ENCODE data around the gene MEST. TPM values are rescaled to one million over a fixed set of nuclear protein-coding genes. Genes with fewer than 3 reads are reported as not detected.
A peak's percentile ranks its signal among the peaks of the same experiment; 100 is the strongest.

The MEST gene
- total and polyA plus RNA-seq, 2 of the 13 experiments (the other 11 are each of a cell fraction or from before 2014, with no cell fraction given): 49.5 to 54.6 TPM

- TF ChIP-seq RFX5 (IDR thresholded peaks at IDR 0.05; ENCODE audit: low read depth, low read length) (no peak), ZBTB25 (CRISPR knock-in tag; IDR thresholded peaks at IDR 0.05) (no peak), TMF1 (CRISPR knock-in tag; IDR thresholded peaks at IDR 0.05; ENCODE audit: low read depth) (peak; percentile 43; the same call in 1 of the 2 replicates), PAX8 (CRISPR knock-in tag; IDR thresholded peaks at IDR 0.05; ENCODE audit: borderline replicate concordance) (0 out of 2 replicates have a peak, but pooled peaks have one; percentile 20), KDM3A (CRISPR knock-in tag; IDR thresholded peaks at IDR 0.05; ENCODE audit: low read depth) (peak; percentile 72), NR2F1 (CRISPR knock-in tag; IDR thresholded peaks at IDR 0.05) (no peak), ZNF136 (CRISPR knock-in tag; IDR thresholded peaks at IDR 0.05; ENCODE audit: low read depth) (0 out of 2 replicates have a peak, but pooled peaks have one; percentile 75), BCL3 (CRISPR knock-in tag; IDR thresholded peaks at IDR 0.05) (peak; percentile 63), SATB2 (CRISPR knock-in tag; IDR thresholded peaks at IDR 0.05) (0 out of 2 replicates have a peak, but pooled peaks have one; percentile 20), MBNL3 (CRISPR knock-in tag; conservative IDR thresholded peaks at IDR 0.05) (no peak), ZFP41 (CRISPR knock-in tag; IDR thresholded peaks at IDR 0.05; ENCODE audit: borderline replicate concordance) (peak; percentile 85; the same call in 1 of the 2 replicates), RXRA (CRISPR knock-in tag; IDR thresholded peaks at IDR 0.05) (peak; percentile 19; the same call in 1 of the 2 replicates), STAT6 (CRISPR knock-in tag; IDR thresholded peaks at IDR 0.05; ENCODE audit: borderline replicate concordance) (no peak), ZNF331 (CRISPR knock-in tag; IDR thresholded peaks at IDR 0.05) (peak; percentile 89), POGK (CRISPR knock-in tag; conservative IDR thresholded peaks at IDR 0.05) (peak; percentile 61; the same call in 1 of the 2 replicates), AKAP8 (CRISPR knock-in tag; IDR thresholded peaks at IDR 0.05) (no peak), NKX3-1 (CRISPR knock-in tag; IDR thresholded peaks at IDR 0.05) (peak; percentile 76; the same call in 1 of the 2 replicates), TEAD3 (CRISPR knock-in tag; optimal IDR thresholded peaks at IDR 0.05; ENCODE audit: borderline replicate concordance) (peak; percentile 41)
Measured at GRCh38 chr7:130486114-130486953, 5.6 kb upstream of the MEST start (continued).
